Muscle layer of duodenum (tissue), 2 donors: ENCODE results near the gene CCNI2.

Experiments
- H3K27ac ChIP-seq: one replicate; pipeline ENCODE4 v1.7.0; 2013; ENCODE audit warnings: mild to moderate bottlenecking, low read length
- H3K27me3 ChIP-seq: one replicate; pipeline ENCODE4 v1.7.0; 2013; ENCODE audit warnings: low read depth, mild to moderate bottlenecking, control low read depth, low read length
- H3K36me3 ChIP-seq, 2 donors: one replicate each; pipeline ENCODE4 v1.7.0; 2013; ENCODE audit warnings: low read length in 2 of 2, control low read depth in 1 of 2, mild to moderate bottlenecking in 1 of 2; ENCODE audit not compliant: insufficient read depth in 2 of 2, control insufficient read depth in 1 of 2
- H3K4me1 ChIP-seq, 2 donors: one replicate each; pipeline ENCODE4 v1.7.0; 2013; ENCODE audit warnings: low read length in 2 of 2, mild to moderate bottlenecking in 2 of 2, control low read depth in 1 of 2, moderate library complexity in 1 of 2; ENCODE audit not compliant: insufficient read depth in 2 of 2, control insufficient read depth in 1 of 2
- H3K4me3 ChIP-seq, 2 donors: one replicate each; pipeline ENCODE4 v1.7.0; 2013; ENCODE audit warnings: low read length in 2 of 2, low read depth in 1 of 2, mild to moderate bottlenecking in 1 of 2
- H3K9me3 ChIP-seq, 2 donors: one replicate each; pipeline ENCODE4 v1.7.0; 2013; ENCODE audit warnings: low read length in 2 of 2, control low read depth in 1 of 2, mild to moderate bottlenecking in 1 of 2; ENCODE audit not compliant: control insufficient read depth in 1 of 2
- donor health status: healthy.

CCNI2 gene

DNA sequence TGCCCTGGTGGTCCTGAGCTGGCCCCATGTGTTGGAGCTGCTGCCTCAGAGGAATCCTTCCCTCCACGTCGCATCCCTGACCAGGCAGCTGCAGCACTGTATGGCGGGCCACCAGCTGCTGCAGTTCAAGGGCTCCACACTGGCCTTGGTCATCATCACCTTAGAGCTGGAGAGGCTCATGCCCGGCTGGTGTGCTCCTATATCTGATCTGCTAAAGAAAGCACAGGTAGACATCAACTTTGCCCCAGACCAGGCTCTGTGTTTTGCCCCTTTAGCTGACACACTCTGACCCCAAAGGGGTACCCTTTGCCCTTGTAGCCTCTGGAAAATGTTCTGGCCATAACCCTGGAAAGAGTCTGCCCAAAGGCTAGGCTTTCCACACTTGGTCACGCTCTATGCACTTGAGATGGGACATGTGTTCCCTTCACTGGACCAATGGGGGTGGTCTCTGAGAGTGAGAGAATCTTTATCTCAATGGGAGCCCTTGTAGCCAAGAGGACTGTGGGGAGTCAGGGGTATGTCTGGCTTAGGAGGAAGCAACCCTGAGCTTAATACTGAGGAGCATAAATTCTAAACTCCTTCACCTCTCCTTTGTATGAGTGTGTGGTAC, 4.8 kb downstream of the CCNI2 start:
- no peaks in the 10 kb centered on the region for H3K9me3 ChIP-seq
- H3K27me3 ChIP-seq: no peaks in the 10 kb centered on the region
- peaks cover 0 to 13% of the 10 kb centered on the region in 2 donors for H3K36me3 ChIP-seq
- H3K4me3 ChIP-seq: no peak overlapping the region
- peaks cover 0 to 8% of the 10 kb centered on the region in 2 donors for H3K4me1 ChIP-seq
- H3K27ac ChIP-seq: no peak overlapping the region

DNA sequence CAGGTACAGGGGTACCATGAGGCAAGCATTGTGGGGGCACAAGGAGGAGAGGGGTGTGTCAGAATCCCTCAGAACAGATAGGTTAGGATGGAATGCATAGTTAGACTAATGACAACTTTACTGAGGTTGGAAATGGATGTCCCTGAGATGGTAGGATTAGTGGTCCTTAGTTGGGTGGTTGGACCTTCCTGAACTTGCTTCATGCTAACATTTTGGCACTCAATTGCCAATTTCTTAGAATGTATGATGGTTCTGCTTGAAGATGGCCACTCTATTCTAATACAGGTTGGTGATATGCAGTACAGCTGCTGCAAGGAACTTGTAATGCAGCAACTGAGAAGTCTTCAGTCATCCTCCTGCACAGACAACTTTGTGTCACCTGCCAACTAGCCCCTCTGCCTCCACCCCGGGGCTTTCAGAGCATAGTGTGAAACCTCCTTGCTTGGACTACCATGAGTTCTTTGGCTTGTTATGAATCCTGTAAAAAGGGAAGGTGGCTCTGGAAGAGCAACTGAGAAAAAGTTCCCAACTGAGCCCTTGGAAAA, 5.4 kb downstream of the CCNI2 start:
- H3K36me3 ChIP-seq: peaks cover 0 to 19% of the 10 kb centered on the region in 2 donors
- H3K4me3 ChIP-seq: no peak overlapping the region
- no peaks in the 10 kb centered on the region for H3K27me3 ChIP-seq
- H3K9me3 ChIP-seq: no peaks in the 10 kb centered on the region
- no peak overlapping the region for H3K27ac ChIP-seq
- H3K4me1 ChIP-seq: peaks cover 0 to 2% of the 10 kb centered on the region in 2 donors

DNA sequence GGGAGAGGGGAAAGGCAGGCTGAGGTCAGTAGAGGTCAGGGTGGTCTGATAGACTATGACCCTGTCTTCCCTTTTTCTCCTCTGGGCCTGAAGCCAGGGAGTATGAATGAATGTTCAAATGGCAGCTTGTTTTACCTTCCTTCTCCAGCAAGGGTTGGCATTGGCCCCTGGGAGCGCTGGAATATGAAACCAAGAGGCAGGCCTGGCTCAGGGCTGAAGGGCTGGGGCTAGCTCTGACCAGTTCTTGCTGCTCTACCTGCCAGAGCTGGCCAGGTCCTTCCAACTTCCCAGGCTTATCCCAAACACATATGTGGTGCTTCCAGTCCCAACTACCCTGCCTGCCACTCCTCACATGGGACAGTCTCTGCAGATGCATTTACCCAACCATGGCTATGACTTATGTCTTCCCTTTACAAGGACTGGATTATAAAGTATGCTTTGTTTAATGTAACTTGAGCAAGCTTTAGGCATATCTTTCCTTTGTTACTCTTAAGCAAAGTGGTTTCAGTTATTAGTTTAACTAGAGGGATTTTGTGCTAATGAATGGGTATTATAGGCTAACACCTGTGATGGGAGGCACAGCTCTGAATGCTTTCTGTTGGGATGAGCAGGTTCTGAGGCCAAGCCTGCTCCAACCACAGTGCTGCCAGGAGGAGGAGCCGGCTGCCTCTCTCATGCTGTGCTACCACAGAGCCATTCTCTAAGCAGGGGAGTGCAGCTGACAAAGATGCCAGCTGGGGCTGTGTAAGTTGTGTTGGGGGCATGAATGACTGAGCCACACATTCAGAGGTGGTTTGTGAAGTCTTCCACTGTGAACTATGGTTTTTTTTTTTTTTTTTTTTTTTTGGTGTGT, 6.1 kb downstream of the CCNI2 start:
- Histone ChIP-seq H3K4me3 (no peak overlapping the region), H3K27ac (no peak overlapping the region), H3K27me3 (no peaks in the 10 kb centered on the region)

DNA sequence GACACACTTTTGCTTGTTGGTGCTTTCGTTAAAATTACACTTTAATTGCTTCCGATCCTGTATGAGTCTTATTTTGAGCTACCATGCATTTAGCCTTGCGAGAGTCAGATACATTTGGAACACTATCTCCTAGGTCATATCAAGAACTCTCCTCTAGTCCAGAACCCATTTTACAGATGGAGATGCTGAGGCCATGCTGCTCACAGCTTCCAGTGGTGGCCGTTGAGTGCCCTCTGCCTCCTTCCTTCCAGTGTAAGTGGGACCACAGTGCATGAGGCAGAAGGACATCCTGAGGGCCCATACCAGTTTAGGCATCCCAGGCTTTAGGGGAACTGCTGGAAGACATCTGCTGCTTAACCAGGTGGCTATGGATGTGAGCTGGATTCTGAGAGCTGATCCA, 6.9 kb downstream of the CCNI2 start:
- Histone ChIP-seq H3K4me3 (no peak overlapping the region), H3K9me3 (no peaks in the 10 kb centered on the region), H3K27me3 (no peaks in the 10 kb centered on the region), H3K36me3 (peaks cover 0 to 34% of the 10 kb centered on the region in 2 donors), H3K4me1 (no peaks in the 10 kb centered on the region), H3K27ac (no peak overlapping the region)

More for the DNA sequence above, 6.1 kb downstream of the CCNI2 start:
- H3K36me3 ChIP-seq: peaks cover 0 to 26% of the 10 kb centered on the region in 2 donors
- H3K4me1 ChIP-seq: no peaks in the 10 kb centered on the region
- no peaks in the 10 kb centered on the region for H3K9me3 ChIP-seq

DNA sequence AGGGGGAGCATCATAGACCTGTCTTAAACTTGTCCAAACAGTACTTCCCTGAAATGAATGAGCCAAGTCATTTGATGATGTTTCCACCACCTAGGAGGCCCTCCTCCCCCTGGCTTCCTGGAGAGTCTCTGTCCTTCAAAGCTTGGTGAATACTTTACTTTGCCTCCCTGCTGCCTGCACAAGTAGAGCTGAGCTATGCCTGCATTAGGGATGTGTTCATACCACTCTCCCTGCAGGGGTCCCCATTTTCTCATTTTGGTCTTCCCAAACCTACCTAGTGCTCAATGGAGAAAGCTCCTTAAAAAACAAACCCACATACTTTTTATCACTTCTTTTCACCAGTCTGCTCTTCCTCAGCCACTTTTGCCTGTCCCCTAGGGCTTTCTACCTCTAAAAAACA, 7.7 kb downstream of the CCNI2 start:
- Histone ChIP-seq H3K4me3 (no peak overlapping the region), H3K27me3 (no peaks in the 10 kb centered on the region), H3K4me1 (no peaks in the 10 kb centered on the region), H3K9me3 (no peaks in the 10 kb centered on the region), H3K36me3 (peaks cover under 1 to 41% of the 10 kb centered on the region in 2 donors), H3K27ac (no peak overlapping the region)

DNA sequence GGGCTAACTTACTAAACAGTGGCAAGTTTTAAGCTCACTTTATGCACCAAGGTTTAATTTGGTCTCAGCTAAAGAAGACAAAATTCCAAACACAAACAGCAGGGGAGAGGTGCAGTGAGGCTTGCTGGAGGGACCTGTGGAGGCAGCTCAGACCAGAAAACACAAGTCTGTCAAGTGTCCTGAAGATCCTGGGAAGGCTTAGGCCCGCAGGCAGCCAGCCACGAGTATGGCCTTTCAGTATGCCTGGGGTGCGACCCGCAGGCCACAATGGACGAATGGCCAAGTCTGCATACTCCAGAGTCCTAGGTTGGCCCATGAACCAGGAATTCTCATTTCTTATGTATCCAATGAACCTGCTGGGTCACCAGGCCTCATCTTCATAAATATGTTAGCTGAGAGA, 9.3 kb downstream of the CCNI2 start:
- Histone ChIP-seq H3K4me1 (no peaks in the 10 kb centered on the region), H3K27ac (no peak overlapping the region), H3K36me3 (peaks cover 12 to 56% of the 10 kb centered on the region in 2 donors), H3K27me3 (no peaks in the 10 kb centered on the region), H3K4me3 (no peak overlapping the region), H3K9me3 (no peaks in the 10 kb centered on the region)

DNA sequence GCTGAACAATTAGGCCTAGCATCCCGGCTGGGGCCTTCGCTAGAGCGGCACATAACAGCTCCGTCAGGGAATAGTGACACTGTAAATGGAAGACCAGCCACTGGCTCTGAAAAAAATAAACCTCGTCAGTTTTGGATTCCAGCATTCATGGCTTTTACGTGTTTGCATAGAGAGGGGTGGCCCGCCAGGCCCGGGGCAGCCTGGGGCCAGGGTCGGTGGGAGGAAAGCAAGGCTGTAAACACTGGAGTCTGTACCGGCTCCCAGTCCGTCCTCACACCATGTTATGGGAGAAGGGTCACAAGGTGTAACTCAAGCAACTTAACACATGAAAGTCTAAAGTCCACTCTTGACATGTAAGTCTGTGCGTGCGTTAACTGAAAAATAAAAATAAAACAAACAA, 11.2 kb downstream of the CCNI2 start:
- H3K4me3 ChIP-seq: no peak overlapping the region
- no peaks in the 10 kb centered on the region for H3K27me3 ChIP-seq
- no peaks in the 10 kb centered on the region for H3K9me3 ChIP-seq
- no peaks in the 10 kb centered on the region for H3K4me1 ChIP-seq
- H3K27ac ChIP-seq: no peak overlapping the region
- peaks cover 17 to 62% of the 10 kb centered on the region in 2 donors for H3K36me3 ChIP-seq

DNA sequence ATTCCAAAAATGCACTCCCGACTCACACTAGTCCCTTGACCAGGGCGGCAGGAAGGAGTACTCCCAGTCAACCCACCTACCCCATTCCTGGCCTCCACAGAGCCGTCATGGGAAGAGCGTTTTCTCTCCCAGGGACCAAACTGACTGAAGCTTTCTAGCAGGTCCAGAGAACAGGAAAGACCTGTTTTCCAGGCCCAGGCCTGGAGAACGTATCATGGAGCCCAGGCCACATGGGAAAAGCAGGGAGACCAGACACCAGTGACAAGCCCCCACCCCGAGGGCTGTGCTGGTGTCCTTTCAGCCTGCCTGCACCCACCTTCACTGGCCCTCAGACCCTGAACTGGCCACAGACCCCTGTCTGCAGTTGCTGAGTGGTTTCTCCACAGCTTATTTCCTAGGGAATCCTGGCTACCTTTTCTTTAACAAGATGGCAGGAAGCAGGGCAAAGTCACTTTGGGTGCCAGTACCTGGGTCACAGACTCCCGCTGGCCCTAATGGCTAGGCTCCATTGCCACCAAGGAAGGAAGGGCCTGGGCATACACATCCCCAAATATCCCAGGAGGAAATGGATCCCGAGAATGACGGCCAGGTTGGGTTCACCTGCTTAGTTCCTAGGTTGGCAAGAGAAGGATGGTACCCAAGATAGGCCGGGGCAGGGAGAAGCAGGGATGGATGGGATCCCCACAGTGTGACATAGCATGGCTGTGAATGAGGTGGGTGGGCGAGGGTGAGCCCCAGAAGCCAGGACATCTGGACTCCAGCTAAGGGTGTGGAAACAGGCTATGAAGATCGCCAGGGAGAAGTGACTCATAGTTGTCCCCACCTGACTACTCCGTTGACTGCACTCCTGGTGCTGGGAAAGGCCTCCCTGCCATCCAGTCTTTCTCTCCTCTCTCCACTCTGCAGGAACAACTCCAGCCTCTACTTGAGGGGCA, 12.2 kb downstream of the CCNI2 start:
- Histone ChIP-seq H3K36me3 (peaks cover 20 to 67% of the 10 kb centered on the region in 2 donors), H3K27ac (no peak overlapping the region), H3K27me3 (no peaks in the 10 kb centered on the region), H3K4me3 (no peak overlapping the region), H3K9me3 (no peaks in the 10 kb centered on the region), H3K4me1 (no peaks in the 10 kb centered on the region)

DNA sequence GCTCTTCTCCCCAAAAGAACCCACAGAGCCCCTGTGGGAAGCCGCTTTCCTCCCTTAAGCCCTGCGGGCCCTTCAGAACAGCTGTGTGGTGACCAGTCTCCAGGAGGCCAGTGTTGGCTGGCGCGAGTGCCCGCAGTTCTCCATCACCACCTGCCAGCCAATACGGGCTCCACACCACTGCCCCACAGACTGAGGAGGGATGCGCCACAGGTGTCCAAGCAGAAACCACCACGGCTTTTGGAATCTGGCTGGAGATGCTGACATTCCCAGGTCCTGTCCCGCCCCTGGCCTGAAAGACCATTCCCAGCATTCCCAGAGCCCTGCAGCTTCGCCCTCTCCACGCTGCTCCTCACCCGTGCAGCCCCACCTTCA, 12.8 kb downstream of the CCNI2 start:
- H3K9me3 ChIP-seq: no peaks in the 10 kb centered on the region
- peaks cover 27 to 72% of the 10 kb centered on the region in 2 donors for H3K36me3 ChIP-seq
- H3K27me3 ChIP-seq: no peaks in the 10 kb centered on the region
- H3K4me3 ChIP-seq: no peak overlapping the region
- no peaks in the 10 kb centered on the region for H3K4me1 ChIP-seq
- H3K27ac ChIP-seq: no peak overlapping the region

DNA sequence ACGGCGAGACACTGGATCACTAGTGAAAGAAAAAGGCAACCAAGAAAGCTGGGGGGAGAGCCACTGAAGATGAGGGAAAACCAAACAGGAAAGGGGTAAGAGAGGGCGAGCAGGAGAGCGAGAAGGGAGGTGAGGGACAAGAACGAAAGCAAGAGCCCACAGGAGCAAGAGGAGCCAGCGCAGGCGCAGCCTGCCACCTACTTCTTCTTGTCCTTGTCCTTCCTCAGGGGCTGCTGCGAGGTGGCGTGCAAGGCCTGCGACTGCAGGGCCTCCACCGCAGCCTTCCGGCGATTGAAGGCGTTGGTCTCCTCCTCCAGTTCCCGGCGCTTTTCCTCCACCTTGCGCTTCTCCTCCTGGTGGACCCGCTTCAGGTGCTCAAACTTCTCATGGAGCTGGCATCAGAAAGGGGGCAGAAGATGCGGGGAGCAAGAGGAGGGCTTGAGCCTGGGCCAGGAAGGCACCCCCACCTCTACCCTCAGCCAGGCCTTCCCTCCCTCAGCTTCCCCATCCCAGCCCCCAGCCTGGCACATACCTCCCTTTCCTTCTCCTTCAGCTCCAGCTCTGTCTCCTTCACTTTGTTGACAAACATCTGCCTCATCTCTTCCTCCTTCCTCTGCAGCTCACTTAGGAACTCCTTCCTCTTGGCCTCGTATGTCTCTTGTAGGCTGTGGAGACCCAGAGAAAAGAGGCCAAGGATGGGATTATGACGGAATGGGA, 13.5 kb downstream of the CCNI2 start:
- no peak overlapping the region for H3K27ac ChIP-seq
- no peak overlapping the region for H3K4me3 ChIP-seq
- H3K36me3 ChIP-seq: peaks cover 27 to 75% of the 10 kb centered on the region in 2 donors
- no peaks in the 10 kb centered on the region for H3K9me3 ChIP-seq
- no peaks in the 10 kb centered on the region for H3K4me1 ChIP-seq
- no peaks in the 10 kb centered on the region for H3K27me3 ChIP-seq
